Fibroblast of pulmonary artery (primary cell): ENCODE data around the gene KRTCAP2.

ENCODE experiments used
- DNase-seq: peaks from one replicate; pipeline ENCODE4 v3.0.0-alpha.2; 2010; ENCODE audit warnings: low read depth
- H3K4me3 ChIP-seq: replicated peaks from 2 replicates; pipeline ENCODE4 v1.5.1; 2011; ENCODE audit warnings: low read depth, mild to moderate bottlenecking, control low read depth, low read length, moderate library complexity
- TF ChIP-seq, protein P1 (sequence below): IDR thresholded peaks from 2 replicates; pipeline ENCODE4 v1.5.1; 2011; ENCODE audit warnings: mild to moderate bottlenecking, control low read depth, low read length, inconsistent platforms; ENCODE audit errors: missing control alignments

KRTCAP2 gene

DNA sequence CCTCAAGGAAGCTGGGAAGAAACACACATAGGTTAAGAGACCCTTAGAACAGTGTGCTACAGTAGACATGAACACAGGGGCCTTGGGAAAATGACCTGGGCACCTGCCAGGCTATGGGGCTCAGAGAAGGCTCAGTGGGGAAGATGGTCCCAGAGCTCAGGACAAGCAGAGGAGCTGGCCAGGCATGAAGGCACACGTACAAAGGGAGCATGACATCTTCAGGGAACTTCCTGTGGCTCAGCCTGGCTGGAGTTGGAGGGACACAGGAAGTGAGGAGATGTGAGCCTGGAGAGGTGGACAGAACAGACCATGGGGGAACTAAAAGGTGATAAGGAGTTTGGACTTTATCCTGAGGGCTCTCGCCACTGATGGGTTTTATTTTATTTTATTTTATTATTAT lies 41.2 kb downstream of the KRTCAP2 start:
- DNase-seq, result no peak
- TF ChIP-seq, protein P1, sequence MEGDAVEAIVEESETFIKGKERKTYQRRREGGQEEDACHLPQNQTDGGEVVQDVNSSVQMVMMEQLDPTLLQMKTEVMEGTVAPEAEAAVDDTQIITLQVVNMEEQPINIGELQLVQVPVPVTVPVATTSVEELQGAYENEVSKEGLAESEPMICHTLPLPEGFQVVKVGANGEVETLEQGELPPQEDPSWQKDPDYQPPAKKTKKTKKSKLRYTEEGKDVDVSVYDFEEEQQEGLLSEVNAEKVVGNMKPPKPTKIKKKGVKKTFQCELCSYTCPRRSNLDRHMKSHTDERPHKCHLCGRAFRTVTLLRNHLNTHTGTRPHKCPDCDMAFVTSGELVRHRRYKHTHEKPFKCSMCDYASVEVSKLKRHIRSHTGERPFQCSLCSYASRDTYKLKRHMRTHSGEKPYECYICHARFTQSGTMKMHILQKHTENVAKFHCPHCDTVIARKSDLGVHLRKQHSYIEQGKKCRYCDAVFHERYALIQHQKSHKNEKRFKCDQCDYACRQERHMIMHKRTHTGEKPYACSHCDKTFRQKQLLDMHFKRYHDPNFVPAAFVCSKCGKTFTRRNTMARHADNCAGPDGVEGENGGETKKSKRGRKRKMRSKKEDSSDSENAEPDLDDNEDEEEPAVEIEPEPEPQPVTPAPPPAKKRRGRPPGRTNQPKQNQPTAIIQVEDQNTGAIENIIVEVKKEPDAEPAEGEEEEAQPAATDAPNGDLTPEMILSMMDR, result no peak
- H3K4me3 ChIP-seq, result no peak overlapping the region

DNA sequence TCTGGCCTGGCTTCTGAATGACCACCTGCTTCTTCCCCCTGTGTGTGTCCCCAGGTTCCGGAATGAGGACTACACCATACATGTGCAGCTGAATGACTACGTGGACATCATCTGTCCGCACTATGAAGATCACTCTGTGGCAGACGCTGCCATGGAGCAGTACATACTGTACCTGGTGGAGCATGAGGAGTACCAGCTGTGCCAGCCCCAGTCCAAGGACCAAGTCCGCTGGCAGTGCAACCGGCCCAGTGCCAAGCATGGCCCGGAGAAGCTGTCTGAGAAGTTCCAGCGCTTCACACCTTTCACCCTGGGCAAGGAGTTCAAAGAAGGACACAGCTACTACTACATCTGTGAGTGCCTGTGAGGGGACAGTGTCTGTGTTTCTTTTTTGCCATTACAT lies 41.8 kb downstream of the KRTCAP2 start:
- no peak overlapping the region for H3K4me3 ChIP-seq
- no peak for DNase-seq
- TF ChIP-seq, protein P1, result no peak

DNA sequence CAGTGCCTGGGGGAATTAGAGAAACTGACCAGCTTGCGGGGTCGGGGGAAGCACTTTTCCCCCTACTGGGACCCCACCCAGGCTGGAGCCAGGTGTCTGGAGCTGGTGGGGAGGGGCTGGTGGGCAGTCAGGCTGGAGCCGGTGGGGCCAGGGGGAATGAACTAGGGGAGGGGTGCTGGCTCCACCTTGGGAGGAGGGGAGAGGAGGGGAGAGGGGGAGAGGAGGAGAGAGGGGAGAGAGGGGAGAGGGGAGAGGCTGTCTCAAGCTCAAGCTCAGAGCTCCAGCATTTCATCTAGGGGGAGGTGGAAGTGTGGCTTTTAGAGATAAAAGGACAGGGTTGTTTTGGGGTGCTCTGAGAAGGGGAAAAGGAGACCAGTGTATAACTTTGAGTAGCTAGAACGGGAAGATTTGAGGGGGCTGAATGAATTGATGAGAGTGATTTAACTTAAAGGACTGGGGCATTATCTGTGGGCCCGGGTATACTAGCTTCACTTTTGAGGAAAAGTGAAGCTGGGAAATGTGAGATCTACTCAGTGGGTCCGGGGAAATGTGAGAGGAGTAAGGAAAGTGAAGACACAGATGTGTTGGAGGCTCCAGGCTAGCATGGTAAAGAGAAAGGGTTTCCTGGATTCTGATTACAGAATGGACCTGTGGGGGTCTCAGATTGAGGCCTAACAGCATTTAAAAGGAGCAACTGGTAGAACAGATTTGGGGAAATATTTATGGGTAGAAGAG lies 42.7 kb downstream of the KRTCAP2 start:
- peak overlapping the region; percentile 77 for H3K4me3 ChIP-seq
- DNase-seq, result no peak
- TF ChIP-seq, protein P1, result no peak

DNA sequence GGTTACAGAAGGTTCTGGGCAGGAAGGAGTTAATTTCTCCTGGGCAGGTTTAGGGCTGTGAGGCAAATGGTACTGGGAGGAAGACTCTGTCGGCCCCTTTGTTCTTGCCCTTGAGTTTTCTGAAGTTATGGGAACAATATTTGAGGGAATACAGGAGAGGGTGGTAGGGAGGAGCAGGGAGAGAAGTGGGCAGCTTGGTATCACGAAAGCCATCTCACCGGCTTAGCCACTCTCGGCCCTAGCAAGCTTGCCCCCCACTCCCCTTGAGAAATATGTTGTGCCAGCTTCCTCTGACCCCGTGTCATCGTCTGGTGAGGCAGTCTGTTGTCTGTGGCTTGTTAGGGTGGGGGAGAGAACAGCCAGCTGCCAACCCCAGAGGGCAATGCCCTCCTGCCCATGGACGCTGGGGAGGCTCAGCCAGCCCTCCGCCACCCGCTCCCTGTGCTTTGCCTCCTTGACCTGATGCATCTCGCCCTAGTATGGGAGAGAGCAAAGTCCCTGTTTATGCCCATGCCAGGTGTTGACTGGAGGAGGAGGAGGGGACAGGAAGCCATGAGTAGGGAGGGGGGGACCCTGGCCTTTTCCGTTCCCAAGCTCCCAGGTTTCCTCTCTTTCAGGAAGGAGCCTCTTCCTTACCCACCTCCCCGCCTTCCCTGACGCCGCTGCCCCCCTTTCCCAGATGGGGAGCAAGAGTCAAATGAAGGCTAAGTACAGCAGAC lies 44.2 kb downstream of the KRTCAP2 start:
- TF ChIP-seq, protein P1, result no peak
- DNase-seq, result peak; percentile 28
- H3K4me3 ChIP-seq, result peak overlapping the region; percentile 77

DNA sequence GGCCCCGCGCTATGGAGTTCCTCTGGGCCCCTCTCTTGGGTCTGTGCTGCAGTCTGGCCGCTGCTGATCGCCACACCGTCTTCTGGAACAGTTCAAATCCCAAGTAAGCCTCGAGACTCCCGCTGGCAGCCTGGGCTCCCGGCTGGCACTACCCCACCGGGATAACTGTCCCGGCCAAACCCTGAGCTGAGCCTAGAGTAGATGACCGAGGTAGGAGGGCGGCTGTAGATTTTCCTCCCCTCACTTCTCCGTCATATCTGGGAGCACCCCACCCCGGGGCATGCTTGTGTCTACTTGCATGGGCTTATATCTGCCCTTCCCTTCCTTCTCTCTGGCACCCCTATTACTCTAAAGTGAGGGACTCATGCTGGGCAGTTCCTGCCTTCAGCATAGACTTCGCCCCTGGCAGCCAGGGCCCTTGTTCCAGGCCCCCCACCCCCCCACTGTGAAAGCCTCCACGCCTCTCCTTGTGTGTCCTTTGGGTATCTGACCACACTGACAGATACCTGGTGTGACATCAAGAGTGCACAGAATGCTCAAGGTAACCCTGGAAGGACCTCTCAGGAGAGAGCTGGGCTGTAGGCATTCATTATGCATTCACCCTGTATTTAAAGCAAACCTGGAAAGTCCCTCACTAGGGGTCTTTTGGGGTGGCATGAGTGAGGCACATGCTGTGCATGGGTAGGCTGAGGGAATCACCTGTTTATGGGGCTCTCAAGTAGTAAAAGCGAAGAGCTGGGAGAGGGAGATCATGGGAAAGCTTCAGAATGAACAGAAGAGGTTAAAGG lies 44.9 kb downstream of the KRTCAP2 start:
- TF ChIP-seq, protein P1, result no peak
- DNase-seq, result no peak
- H3K4me3 ChIP-seq, result peak overlapping the region; percentile 77

DNA sequence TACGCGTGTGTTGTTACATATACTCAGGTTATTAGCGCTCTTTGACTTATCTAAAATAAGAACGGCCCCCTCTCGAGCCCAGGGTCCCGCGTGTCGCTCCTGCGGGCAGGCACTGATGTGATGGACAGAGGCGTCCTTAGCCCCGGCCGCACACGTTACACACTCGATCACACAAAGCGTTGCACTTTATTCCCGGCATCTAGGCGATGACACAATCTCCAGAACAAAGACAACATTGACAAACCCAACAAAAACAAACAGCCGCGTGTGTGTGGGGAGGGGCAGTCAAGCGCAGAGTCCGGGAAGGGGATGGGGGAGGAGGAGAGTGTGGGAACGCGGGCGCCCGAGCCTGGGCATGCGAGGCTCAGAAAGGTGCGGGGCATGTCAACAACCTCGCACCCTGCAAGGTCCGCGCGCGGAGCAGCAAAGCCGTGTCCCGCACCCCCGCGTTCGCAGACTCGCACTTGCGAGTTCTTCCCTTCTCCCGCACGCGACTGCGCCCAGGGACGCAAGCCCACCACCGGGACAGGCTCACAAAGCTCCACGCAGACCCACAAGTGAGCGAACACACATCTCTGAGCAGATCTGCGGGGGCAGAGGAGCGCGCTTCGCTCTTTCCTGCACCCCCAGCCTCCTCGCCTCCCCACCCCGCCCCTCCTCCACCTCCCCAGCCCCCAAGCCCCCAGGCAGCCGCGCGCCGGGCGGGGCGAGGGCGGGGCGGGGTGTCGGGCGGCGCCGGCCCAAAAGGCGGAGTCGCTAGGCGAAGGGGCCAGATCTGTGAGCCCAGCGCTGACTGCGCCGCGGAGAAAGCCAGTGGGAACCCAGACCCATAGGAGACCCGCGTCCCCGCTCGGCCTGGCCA lies 45.8 kb downstream of the KRTCAP2 start, which contains the start of gene EFNA1:
Gene EFNA1 (plus strand): TSS at position 772 of the 862 bp plus-strand sequence. CDS start 102 bp downstream, outside the sequence.
- TF ChIP-seq, protein P1, result no peak
- H3K4me3 ChIP-seq, result peak within 1 kb of the TSS; percentile 77
- DNase-seq, result peak; percentile 89
